Measurements from ENCODE around the gene TEDC1.

TEDC1 gene

GRCh38 chr14:105497671-105498429 is 6.8 kb downstream of the TEDC1 start:
- DNase-seq = no peak

GRCh38 chr14:105498430-105499255 is 7.6 kb downstream of the TEDC1 start:
- no peak for DNase-seq

GRCh38 chr14:105499256-105500035 is 8.4 kb downstream of the TEDC1 start:
- DNase-seq = no peak

GRCh38 chr14:105500036-105500725 is 9.1 kb downstream of the TEDC1 start:
- DNase-seq = no peak

GRCh38 chr14:105500726-105501101 is 9.7 kb downstream of the TEDC1 start:
- DNase-seq = no peak

- DNase-seq = no peak
These were observed 10.7 kb downstream of the TEDC1 start for GRCh38 chr14:105501504-105502291.

- DNase-seq = no peak
These were observed 11.6 kb downstream of the TEDC1 start for GRCh38 chr14:105502446-105503295.

- no peak for DNase-seq
These were observed 12.2 kb downstream of the TEDC1 start for GRCh38 chr14:105503296-105503640.

- no peak for DNase-seq
These were observed 13.1 kb downstream of the TEDC1 start for GRCh38 chr14:105503935-105504692.

GRCh38 chr14:105505101-105505500 is 14.1 kb downstream of the TEDC1 start:
- DNase-seq = no peak

GRCh38 chr14:105507247-105507646 is 16.2 kb downstream of the TEDC1 start:
- no peak for DNase-seq

GRCh38 chr14:105508069-105508468 is 17.0 kb downstream of the TEDC1 start:
- no peak for DNase-seq

- no peak for DNase-seq
These were observed 17.6 kb downstream of the TEDC1 start for GRCh38 chr14:105508601-105509000.

GRCh38 chr14:105517096-105517495 is 26.1 kb downstream of the TEDC1 start:
- DNase-seq = no peak

GRCh38 chr14:105519946-105520698 is 29.1 kb downstream of the TEDC1 start:
- no peak for DNase-seq

- no peak for DNase-seq
These were observed 34.3 kb downstream of the TEDC1 start for GRCh38 chr14:105525326-105525725.

GRCh38 chr14:105525861-105526775 is 35.1 kb downstream of the TEDC1 start, which contains the start of gene TMEM121:
Gene TMEM121 (plus strand): TSS chr14:105526583. CDS start chr14:105528835, 2,252 bp downstream.
- no peak for DNase-seq

GRCh38 chr14:105526776-105527380 is 35.8 kb downstream of the TEDC1 start:
- DNase-seq = no peak
